IMR-90 (cell line): ENCODE data around the gene IPO13.

Experiments used
- CEBPB ChIP-seq: IDR thresholded peaks from 2 replicates; pipeline ENCODE4 v1.6.1; 2012; ENCODE audit warnings: low read depth, low read length, improper control_type of control experiment
- RAD21 ChIP-seq: IDR thresholded peaks from 2 replicates; pipeline ENCODE4 v1.6.1; 2012; ENCODE audit warnings: low read length, improper control_type of control experiment
- SMC3 ChIP-seq: fragments of 150-350 bp; IDR thresholded peaks from 2 replicates; pipeline ENCODE4 v1.6.1; 2016; ENCODE audit warnings: low read depth, mild to moderate bottlenecking, antibody characterized with exemption, low read length, moderate library complexity
- TF ChIP-seq, protein P1 (sequence below): conservative IDR thresholded peaks from 2 replicates; pipeline ENCODE4 v1.5.1; 2012; ENCODE audit warnings: mild to moderate bottlenecking, low read depth, low read length, improper control_type of control experiment

DNA sequence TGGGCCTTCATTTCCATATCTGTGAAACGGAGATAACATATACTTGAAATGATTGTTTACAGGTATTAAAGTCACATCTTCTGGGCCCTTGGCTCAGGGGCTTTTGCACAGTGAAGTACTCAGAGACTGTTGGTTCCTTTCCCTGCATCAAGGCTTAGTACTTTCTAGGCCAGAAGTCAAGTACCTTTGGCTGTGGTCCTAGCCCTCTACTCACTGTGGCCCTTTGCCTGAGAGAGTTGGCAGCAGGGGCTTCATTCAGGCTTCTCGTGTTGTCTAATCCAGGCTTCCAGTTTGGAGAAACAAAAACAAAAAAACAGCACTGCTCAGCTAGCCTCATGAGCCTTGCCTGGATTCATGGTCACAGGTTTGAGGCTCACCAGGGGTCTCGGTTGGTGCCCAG is 14.9 kb downstream of the IPO13 start:
- TF ChIP-seq SMC3 (no peak), RAD21 (no peak), CEBPB (no peak)
- TF ChIP-seq, protein P1, sequence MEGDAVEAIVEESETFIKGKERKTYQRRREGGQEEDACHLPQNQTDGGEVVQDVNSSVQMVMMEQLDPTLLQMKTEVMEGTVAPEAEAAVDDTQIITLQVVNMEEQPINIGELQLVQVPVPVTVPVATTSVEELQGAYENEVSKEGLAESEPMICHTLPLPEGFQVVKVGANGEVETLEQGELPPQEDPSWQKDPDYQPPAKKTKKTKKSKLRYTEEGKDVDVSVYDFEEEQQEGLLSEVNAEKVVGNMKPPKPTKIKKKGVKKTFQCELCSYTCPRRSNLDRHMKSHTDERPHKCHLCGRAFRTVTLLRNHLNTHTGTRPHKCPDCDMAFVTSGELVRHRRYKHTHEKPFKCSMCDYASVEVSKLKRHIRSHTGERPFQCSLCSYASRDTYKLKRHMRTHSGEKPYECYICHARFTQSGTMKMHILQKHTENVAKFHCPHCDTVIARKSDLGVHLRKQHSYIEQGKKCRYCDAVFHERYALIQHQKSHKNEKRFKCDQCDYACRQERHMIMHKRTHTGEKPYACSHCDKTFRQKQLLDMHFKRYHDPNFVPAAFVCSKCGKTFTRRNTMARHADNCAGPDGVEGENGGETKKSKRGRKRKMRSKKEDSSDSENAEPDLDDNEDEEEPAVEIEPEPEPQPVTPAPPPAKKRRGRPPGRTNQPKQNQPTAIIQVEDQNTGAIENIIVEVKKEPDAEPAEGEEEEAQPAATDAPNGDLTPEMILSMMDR: no peak
